ENCODE measurements around the gene TMEM201.
"Not testable (repeated sequence)": the region's sequence is repeated elsewhere in the genome, so short reads cannot be mapped to it uniquely, and the experiment has no call there.

TMEM201 gene

GRCh38 chr1:9624081-9624480 is 35.4 kb downstream of the TMEM201 start:
- DNase-seq, result no peak

GRCh38 chr1:9625030-9625429 is 36.3 kb downstream of the TMEM201 start:
- not testable (repeated sequence) for DNase-seq

GRCh38 chr1:9626201-9626608 is 37.5 kb downstream of the TMEM201 start:
- no peak for DNase-seq

GRCh38 chr1:9628541-9629444 is 40.1 kb downstream of the TMEM201 start:
- DNase-seq, result no peak

GRCh38 chr1:9629445-9630201 is 40.9 kb downstream of the TMEM201 start:
- no peak for DNase-seq

- DNase-seq, result no peak
Observed at GRCh38 chr1:9630331-9631111, 41.8 kb downstream of the TMEM201 start.

- no peak for DNase-seq
Observed at GRCh38 chr1:9631613-9632012, 42.9 kb downstream of the TMEM201 start.

GRCh38 chr1:9633493-9633892 is 44.8 kb downstream of the TMEM201 start:
- DNase-seq, result no peak

GRCh38 chr1:9634582-9634981 is 45.9 kb downstream of the TMEM201 start:
- DNase-seq, result no peak

GRCh38 chr1:9639227-9639626 is 50.5 kb downstream of the TMEM201 start:
- DNase-seq, result no peak

- no peak for DNase-seq
Observed at GRCh38 chr1:9643351-9644256, 54.9 kb downstream of the TMEM201 start.

GRCh38 chr1:9646037-9646436 is 57.3 kb downstream of the TMEM201 start:
- no peak for DNase-seq

- no peak for DNase-seq
Observed at GRCh38 chr1:9648171-9648570, 59.5 kb downstream of the TMEM201 start.

- DNase-seq, result no peak
Observed at GRCh38 chr1:9649769-9650168, 61.1 kb downstream of the TMEM201 start.

GRCh38 chr1:9651220-9651564 is 62.5 kb downstream of the TMEM201 start:
- DNase-seq, result no peak

- DNase-seq, result no peak
Observed at GRCh38 chr1:9651565-9652378, 63.1 kb downstream of the TMEM201 start, which contains the start of gene PIK3CD. Gene PIK3CD (plus strand): TSS chr1:9651731. CDS start chr1:9710456, 58,725 bp downstream.

GRCh38 chr1:9652379-9653209 is 63.9 kb downstream of the TMEM201 start:
- DNase-seq, result no peak

- no peak for DNase-seq
Observed at GRCh38 chr1:9653210-9653490, 64.4 kb downstream of the TMEM201 start.

- no peak for DNase-seq
Observed at GRCh38 chr1:9653491-9654050, 64.9 kb downstream of the TMEM201 start.

Data from cortex of kidney (tissue), 1 donor.